ENCODE measurements around the gene MAMDC4. TPM values are rescaled to one million over a fixed set of nuclear protein-coding genes. Genes with fewer than 3 reads are reported as not detected.

MAMDC4 gene
- total and polyA plus RNA-seq, 2 of the 13 experiments (the other 11 are each of a cell fraction or from before 2014, with no cell fraction given): 6.0 to 6.8 TPM

- Histone ChIP-seq H3K27me3 (ENCODE audit: control insufficient read depth in 1 of 2, insufficient read depth in 2 of 2, low read length in 2 of 2) (no peaks in the 10 kb centered on the region), H3K4me2 (ENCODE audit: low read depth, low read length) (peak overlapping the region; percentile 72), H3K4me1 (ENCODE audit: insufficient read depth, low read length) (peaks cover 75% of the 10 kb centered on the region), H4K20me1 (ENCODE audit: insufficient read depth, low read length) (no peaks in the 10 kb centered on the region; the same call in 1 of the 2 replicates), H3K4me3 (replicated peaks in 1 of 3; ENCODE audit: insufficient read depth in 1 of 3, low read depth in 2 of 3, low read length in 3 of 3) (peak overlapping the region; percentile 61 to 96 (median 88); a peak in 5 of 6 replicates), H3K79me2 (ENCODE audit: insufficient read depth, low read length) (peaks cover 59% of the 10 kb centered on the region), H3K9me3 (ENCODE audit: low read length) (no peaks in the 10 kb centered on the region), H3K9ac (ENCODE audit: insufficient read depth, low read depth, low read length) (peak overlapping the region; percentile 86), H3K27ac (ENCODE audit: extremely low read length, insufficient read depth, low read length) (peak overlapping the region; percentile 76), H2AFZ (ENCODE audit: low read length) (no peak overlapping the region), H3K36me3 (replicated peaks in 1 of 2; ENCODE audit: control insufficient read depth in 1 of 2, insufficient read depth in 2 of 2, low read length in 2 of 2) (peaks cover 2 to 5% of the 10 kb centered on the region in 2 experiments; a peak in 3 of 5 replicates)
- in situ Hi-C loops (cut with HindIII; ENCODE audit: extremely low pct_ligation_motif_present, low pct_unique_long_range_greater_than_20kb): no loop called here
- ChIA-PET POLR2A (interaction anchor here (0.6 to 5.0 kb wide), 9 partner anchors 7 to 249 kb away, joined by 3 to 35 read pairs (median 6); partner anchors contain the start of genes CCDC183, TMEM141 and TRAF2), CTCF (ENCODE audit: low intra/inter-chr PET ratio, low total read pairs) (no interaction called here)
- WGBS (ENCODE audit: low lambda C conversion rate): 11% methylated on average over 12 of the region's 25 CpGs
- intact Hi-C loops (cut with micrococcal nuclease; ENCODE audit: unreplicated experiment): no loop called here
- no TSS peak for BruUV-seq (replicated peaks)
- FAIRE-seq: no peak
- no peak for DNase-seq (ENCODE audit: low spot score)
- peak; percentile 17 for ATAC-seq
- TF ChIP-seq ZNF850 (CRISPR knock-in tag; conservative IDR thresholded peaks at IDR 0.05) (0 out of 2 replicates have a peak, but pooled peaks have one; percentile 16), ZNF605 (CRISPR knock-in tag; IDR thresholded peaks at IDR 0.05) (peak; percentile 1; the same call in 1 of the 2 replicates), ZNF687 (CRISPR knock-in tag; IDR thresholded peaks at IDR 0.05) (peak; percentile 10; the same call in 1 of the 2 replicates), MLX (CRISPR knock-in tag; IDR thresholded peaks at IDR 0.05) (peak; percentile 7; the same call in 1 of the 2 replicates), XBP1 (CRISPR knock-in tag; IDR thresholded peaks at IDR 0.05) (no peak), BCL3 (CRISPR knock-in tag; IDR thresholded peaks at IDR 0.05) (no peak), TOE1 (CRISPR knock-in tag; IDR thresholded peaks at IDR 0.05) (no peak), ZFX (CRISPR knock-in tag; IDR thresholded peaks at IDR 0.05; ENCODE audit: low read depth) (0 out of 2 replicates have a peak, but pooled peaks have one; percentile 10)
Measured at GRCh38 chr9:136806631-136807201, 45.4 kb upstream of the MAMDC4 start.
